NCI-H1092 treated with DMSO at 0.1 percent for 48 hours (cell line): Measurements from ENCODE around the gene OTX2.

ENCODE experiments used
- DNase-seq: peaks from one replicate; lab custom pipeline; 2025; lab: John Stamatoyannopoulos, UW

Gene OTX2

DNA sequence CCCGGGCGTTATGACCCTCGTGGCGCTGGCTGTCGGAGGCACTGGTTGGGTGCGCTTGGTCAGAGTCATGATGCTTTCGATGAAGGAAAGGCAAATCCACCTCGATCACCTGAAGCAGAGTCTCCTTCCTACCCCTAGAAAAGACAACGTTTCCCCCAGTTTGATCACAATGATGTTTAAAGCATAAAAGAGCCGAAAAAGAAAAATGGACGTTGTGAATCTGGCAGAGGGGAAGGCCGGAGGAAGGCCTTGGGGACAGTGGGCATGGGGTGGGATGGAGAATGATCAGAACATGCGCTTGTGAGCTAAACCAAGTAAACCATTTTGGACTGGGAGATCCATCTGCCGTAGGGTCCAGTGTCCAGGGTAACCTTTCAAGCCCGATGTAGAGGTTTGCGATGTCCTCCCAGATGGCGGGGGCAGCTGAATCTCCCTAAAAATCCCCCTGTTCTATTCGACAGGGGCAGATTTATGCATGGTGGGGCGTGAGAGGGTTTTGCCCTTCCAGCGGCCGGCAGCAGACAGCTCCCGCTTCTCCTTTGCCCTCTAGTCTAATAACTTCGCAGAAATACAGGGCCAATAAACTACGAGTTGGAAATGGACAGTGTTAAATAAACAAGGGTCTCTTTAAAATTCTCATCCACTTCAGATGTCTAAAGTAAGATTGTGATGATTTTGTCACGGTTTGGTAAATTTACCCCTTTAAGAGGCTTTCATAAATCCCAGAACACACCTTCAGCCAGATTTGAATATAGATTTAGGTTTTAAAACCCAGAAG lies 2.3 kb upstream of the OTX2 start:
- DNase-seq = no peak

GRCh38 chr14:56811593-56812363 lies 1.5 kb upstream of the OTX2 start:
- DNase-seq = no peak

- DNase-seq = no peak
These were observed 735 bp upstream of the OTX2 start for GRCh38 chr14:56810836-56811592.

GRCh38 chr14:56809270-56810146 lies 771 bp downstream of the OTX2 start:
- DNase-seq = no peak

DNA sequence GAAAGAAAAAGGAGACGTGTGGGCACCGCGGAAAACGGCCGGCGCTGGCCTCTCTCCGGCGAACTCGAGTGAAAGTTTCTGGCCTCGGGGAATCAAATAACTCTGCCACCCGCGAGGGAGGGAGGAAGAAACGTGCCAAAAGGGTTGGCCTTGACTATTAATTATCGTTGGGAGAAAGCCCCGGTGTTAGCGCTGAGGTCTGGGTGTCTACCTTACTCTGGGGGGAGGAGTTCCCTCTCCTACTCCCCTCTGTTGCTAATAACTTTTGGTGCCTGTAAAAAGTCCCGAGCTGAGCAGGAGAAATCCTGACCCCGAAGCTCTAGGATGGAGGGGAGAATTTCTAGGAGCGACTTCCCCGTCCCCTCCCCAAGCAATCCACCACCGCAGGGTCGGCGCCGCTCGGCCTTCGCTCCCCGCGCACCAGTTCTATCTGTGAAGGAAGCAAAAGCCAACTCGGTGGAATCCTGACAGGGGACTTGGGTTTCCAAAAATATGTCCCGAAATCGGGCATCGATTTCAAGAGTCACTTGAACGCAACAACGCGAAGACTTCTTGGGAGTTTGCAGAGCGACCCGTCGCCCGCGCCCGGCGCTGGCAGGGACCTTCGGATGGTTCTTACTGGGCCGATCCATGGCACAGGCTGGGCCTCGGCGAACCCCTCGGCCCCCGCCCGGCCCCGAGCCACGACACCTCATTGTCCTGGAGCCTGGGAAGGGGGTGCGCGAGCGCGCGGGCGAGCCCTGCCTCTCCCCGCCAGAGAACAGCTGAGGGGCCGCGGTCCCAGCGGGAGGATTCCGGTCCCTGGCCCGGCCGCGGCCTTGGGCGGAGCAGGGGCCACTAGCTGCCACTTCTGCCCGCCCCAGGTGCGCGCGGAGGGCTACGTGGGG lies 1.7 kb downstream of the OTX2 start:
- no peak for DNase-seq

GRCh38 chr14:56808110-56808382 lies 2.2 kb downstream of the OTX2 start:
- no peak for DNase-seq

- no peak for DNase-seq
These were observed 2.7 kb downstream of the OTX2 start for GRCh38 chr14:56807386-56808109.

- no peak for DNase-seq
These were observed 3.5 kb downstream of the OTX2 start for GRCh38 chr14:56806760-56807159.

- DNase-seq = no peak
These were observed 4.1 kb downstream of the OTX2 start for GRCh38 chr14:56805992-56806727.

DNA sequence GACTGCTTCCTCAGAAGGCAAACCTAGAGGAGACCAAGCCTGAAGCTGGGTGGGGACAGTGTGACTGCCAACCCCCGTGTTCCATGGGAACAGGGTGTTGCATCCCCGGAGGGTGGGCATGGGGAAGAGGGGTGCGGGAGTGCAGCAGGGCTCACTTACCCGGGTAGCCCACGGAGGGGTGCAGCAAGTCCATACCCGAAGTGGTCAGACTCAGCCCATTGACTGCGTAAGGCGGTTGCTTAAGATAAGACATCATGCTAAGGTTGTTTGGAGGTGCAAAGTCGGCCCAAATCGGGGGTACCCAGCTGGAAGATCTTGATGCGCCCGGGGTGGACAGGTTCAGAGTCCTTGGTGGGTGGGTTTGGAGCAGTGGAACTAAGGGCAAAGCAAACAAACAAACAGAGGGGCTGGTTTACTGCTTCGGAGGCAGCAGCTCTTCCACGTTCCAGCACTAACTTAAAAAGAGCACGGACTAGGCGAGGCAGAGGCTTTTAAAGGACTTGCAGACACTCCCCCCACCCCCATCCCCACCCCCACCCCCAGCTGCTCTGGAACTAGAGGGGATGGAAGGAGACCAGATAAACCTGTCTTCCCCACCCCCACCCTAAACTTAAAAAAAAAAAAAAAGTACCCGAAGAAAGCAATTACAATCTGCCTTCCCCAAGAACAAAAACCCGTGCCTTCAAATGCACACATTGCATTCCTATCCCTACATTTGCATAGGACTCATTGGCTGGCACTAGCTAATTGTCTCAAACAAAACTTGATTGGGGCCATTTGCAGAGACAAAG lies 4.9 kb downstream of the OTX2 start:
- DNase-seq = no peak

DNA sequence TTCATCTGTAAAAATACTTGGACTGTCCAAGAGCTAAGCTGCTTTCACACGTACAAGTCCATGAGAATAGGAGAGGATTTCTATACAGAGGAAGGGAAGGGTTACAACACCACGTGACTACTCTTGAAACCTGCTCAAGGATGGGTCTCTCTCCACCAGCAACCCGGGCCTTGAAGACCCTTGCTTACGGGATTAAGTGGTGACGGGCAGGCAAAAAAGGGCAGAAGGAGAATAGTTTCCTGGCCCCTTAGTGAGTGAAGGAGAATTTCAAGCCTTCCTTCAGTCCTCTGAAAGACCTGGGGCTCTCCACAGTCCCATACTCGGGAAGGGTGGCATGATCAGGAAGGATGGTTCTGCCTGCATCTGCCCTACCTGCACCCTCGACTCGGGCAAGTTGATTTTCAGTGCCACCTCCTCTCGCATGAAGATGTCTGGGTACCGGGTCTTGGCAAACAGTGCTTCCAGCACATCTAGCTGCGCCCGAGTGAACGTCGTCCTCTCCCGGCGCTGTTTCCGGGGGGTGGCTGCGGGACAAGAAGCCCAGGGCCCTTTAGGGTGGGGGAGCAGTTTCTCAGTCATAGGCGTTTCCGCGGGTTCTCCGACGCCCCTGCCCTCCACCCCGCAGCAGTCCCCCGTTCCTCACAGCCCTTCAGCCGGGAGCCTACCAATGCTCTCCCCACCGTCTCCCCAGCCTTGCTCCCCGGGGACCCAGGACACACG lies 6.3 kb downstream of the OTX2 start:
- no peak for DNase-seq

DNA sequence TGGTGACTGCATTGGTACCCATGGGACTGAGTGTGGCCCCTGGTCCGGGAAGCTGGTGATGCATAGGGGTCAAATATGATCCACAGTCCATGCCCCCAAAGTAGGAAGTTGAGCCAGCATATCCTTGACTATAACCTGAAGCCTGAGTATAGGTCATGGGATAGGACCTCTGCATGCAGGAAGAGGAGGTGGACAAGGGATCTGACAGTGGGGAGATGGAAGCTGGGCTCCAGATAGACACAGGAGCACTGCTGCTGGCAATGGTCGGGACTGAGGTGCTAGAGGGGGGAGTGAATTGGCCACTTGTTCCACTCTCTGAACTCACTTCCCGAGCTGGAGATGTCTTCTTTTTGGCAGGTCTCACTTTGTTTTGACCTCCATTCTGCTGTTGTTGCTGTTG lies 8.4 kb downstream of the OTX2 start:
- no peak for DNase-seq

GRCh38 chr14:56799343-56799645 lies 11.0 kb downstream of the OTX2 start:
- no peak for DNase-seq

DNA sequence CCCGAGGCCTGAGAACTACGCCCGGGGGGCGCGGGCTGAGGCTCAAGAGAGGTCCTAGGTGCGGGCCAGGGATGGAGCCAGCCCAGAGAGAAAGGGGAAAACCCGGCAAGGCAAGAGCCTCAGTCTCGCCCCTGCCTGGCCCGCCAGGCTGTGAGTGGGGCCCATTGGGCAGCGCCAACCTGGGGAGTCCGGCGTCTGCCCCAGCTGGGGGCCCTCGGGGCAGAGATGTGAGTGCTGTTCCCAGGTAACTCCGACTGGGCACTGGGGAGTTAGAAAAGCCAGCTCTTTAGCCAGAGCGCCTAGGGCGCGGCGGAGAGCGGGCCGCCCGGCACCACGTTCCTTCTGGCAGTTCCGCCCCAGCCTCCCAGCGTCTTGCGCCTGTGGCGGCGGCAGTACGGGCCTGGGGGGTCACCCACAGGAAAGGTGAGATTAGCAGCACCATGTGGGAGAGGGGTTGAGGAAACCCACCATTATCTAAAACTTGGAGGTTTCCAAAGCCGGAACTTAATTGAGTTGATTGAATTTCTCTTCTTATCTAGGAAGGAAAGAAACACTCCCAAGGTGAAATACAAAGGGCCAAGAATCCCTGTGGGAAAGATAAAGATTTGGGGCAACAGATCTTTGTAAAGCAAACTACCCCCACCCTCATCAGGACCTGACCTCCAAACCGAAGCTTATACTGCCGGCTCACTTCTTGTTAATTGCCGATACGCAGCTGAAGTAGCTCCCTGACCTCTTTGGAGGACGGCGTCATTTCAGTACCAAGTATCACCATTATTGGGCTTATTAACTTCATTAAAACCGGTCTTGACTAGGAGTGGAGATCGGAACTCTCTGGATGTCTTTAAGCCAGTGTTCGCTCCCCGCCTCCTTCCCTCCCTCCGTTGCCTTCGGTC lies 11.6 kb downstream of the OTX2 start:
- no peak for DNase-seq

DNA sequence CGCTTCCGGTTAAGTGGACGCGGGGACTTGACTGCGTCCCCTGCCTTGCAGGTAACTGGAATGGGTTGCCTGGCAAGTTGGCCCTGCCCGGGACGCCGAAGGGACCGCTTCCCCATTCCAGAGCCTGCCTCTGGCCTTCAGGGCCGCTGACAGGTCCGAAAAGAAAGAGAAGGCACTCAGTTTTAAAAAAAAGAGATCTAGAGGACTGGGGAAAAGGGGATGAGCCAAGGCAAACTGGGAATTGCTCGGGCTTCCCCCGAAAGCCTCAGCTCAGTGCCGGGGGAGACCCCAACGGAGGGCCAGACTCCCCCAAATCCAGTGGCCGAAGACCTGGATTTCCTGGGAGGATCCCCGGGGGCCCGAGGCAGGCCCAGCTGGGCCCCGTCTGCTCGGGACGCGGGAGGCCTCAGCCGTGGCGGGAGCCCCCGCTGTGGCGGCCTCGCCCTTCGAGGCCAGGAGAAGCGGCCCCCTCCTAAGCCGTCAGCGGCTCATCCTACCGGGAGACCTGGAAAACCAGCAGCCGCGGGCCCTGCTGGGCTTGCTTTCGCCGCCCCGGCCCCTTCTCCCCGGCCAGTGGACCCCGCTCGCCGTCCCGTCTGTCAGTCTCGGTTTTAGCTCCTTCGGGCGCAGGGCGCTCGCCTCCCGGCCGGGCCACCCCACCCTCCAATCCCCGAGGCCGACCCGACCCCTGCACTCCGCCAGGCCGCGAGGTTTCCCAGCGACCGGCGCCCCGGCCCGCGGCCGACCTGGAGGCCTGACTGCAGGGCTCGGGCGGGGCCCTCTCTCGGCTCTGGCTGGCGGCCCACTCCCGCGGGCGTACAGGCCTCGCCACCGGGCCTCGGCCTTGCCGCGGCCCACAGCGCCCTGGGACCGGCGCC lies 12.5 kb downstream of the OTX2 start:
- no peak for DNase-seq

GRCh38 chr14:56797003-56797568 lies 13.2 kb downstream of the OTX2 start:
- DNase-seq = no peak
